ENCODE results near the gene IVD.
A peak's percentile ranks its signal among the peaks of the same experiment; 100 is the strongest.

Gene IVD

DNA sequence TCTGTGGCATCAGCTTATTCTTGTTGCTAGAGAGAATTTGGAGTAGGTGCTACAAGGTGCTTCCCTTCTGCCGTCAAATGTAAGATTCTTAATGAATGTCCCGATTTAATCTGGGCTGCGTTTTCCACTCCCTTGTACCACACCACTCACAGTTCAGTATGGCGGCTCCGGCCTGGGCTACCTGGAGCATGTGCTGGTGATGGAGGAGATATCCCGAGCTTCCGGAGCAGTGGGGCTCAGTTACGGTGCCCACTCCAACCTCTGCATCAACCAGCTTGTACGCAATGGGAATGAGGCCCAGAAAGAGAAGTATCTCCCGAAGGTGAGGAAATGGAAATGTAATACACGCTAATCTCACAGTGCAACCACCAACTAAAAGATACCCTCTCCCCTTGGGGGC lies 4.9 kb downstream of the IVD start:
- Mint-ChIP-seq H3K4me3 (no peak overlapping the region), H3K27me3 (no peaks in the 10 kb centered on the region), H3K9me3 (no peaks in the 10 kb centered on the region), H3K36me3 (ENCODE audit: insufficient read depth) (peaks cover 50% of the 10 kb centered on the region), H3K27ac (ENCODE audit: low read depth) (no peak overlapping the region), H3K4me1 (peaks cover 22% of the 10 kb centered on the region)
- ATAC-seq (replicated peaks; ENCODE audit: extremely low read depth, poor library complexity, severe bottlenecking) (no peak), DNase-seq (ENCODE audit: low spot score in 2 of 2) (no peak)

GRCh38 chr15:40412095-40412759 lies 6.6 kb downstream of the IVD start:
- no peaks in the 10 kb centered on the region for H3K9me3 Mint-ChIP-seq
- H3K4me1 Mint-ChIP-seq, result peaks cover 12% of the 10 kb centered on the region
- H3K4me3 Mint-ChIP-seq, result no peak overlapping the region
- H3K36me3 Mint-ChIP-seq (ENCODE audit: insufficient read depth), result peaks cover 53% of the 10 kb centered on the region
- DNase-seq (ENCODE audit: low spot score in 2 of 2) (no peak), ATAC-seq (replicated peaks; ENCODE audit: extremely low read depth, poor library complexity, severe bottlenecking) (no peak)
- H3K27me3 Mint-ChIP-seq, result no peaks in the 10 kb centered on the region
- H3K27ac Mint-ChIP-seq (ENCODE audit: low read depth), result no peak overlapping the region

GRCh38 chr15:40413036-40413435 lies 7.4 kb downstream of the IVD start:
- Mint-ChIP-seq H3K27ac (ENCODE audit: low read depth) (no peak overlapping the region), H3K4me3 (no peak overlapping the region), H3K9me3 (no peaks in the 10 kb centered on the region), H3K4me1 (peaks cover 4% of the 10 kb centered on the region), H3K27me3 (no peaks in the 10 kb centered on the region), H3K36me3 (ENCODE audit: insufficient read depth) (peaks cover 53% of the 10 kb centered on the region)
- DNase-seq (ENCODE audit: low spot score in 2 of 2) (no peak), ATAC-seq (replicated peaks; ENCODE audit: extremely low read depth, poor library complexity, severe bottlenecking) (no peak)

GRCh38 chr15:40414816-40415215 lies 9.2 kb downstream of the IVD start:
- Mint-ChIP-seq H3K9me3 (no peaks in the 10 kb centered on the region), H3K4me3 (no peak overlapping the region), H3K36me3 (ENCODE audit: insufficient read depth) (peaks cover 44% of the 10 kb centered on the region), H3K27ac (ENCODE audit: low read depth) (no peak overlapping the region), H3K4me1 (no peaks in the 10 kb centered on the region), H3K27me3 (no peaks in the 10 kb centered on the region)
- no peak for ATAC-seq (replicated peaks; ENCODE audit: extremely low read depth, poor library complexity, severe bottlenecking)
- no peak for DNase-seq (ENCODE audit: low spot score in 2 of 2)

GRCh38 chr15:40415226-40415625 lies 9.6 kb downstream of the IVD start:
- DNase-seq (ENCODE audit: low spot score in 2 of 2), result no peak
- H3K27ac Mint-ChIP-seq (ENCODE audit: low read depth), result no peak overlapping the region

DNA sequence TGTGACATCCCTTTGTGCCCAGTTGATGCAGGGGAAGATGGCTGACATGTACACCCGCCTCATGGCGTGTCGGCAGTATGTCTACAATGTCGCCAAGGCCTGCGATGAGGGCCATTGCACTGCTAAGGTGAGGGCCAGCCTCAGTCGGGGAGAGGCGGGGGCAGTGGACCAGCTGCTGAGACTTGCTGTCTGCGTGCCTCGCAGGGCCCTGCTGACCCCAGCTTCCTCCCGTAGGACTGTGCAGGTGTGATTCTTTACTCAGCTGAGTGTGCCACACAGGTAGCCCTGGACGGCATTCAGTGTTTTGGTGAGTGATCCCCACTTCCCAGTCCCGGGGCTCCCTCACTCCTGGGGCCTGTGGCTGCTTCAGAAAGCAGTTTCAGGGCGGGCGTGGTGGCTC lies 10.5 kb downstream of the IVD start:
- H3K9me3 Mint-ChIP-seq, result no peaks in the 10 kb centered on the region
- ATAC-seq (replicated peaks; ENCODE audit: extremely low read depth, poor library complexity, severe bottlenecking), result no peak
- H3K4me3 Mint-ChIP-seq, result no peak overlapping the region
- peaks cover 34% of the 10 kb centered on the region for H3K36me3 Mint-ChIP-seq (ENCODE audit: insufficient read depth)
- H3K27me3 Mint-ChIP-seq, result no peaks in the 10 kb centered on the region
- no peaks in the 10 kb centered on the region for H3K4me1 Mint-ChIP-seq
- no peak overlapping the region for H3K27ac Mint-ChIP-seq (ENCODE audit: low read depth)
- DNase-seq (ENCODE audit: low spot score in 2 of 2), result no peak

More at GRCh38 chr15:40415226-40415625, 9.6 kb downstream of the IVD start:
- no peak for ATAC-seq (replicated peaks; ENCODE audit: extremely low read depth, poor library complexity, severe bottlenecking)
- Mint-ChIP-seq H3K9me3 (no peaks in the 10 kb centered on the region), H3K4me1 (no peaks in the 10 kb centered on the region), H3K36me3 (ENCODE audit: insufficient read depth) (peaks cover 41% of the 10 kb centered on the region), H3K4me3 (no peak overlapping the region), H3K27me3 (no peaks in the 10 kb centered on the region)

- H3K4me1 Mint-ChIP-seq, result no peaks in the 10 kb centered on the region
- ATAC-seq (replicated peaks; ENCODE audit: extremely low read depth, poor library complexity, severe bottlenecking) (no peak), DNase-seq (ENCODE audit: low spot score in 2 of 2) (no peak)
- H3K27me3 Mint-ChIP-seq, result no peaks in the 10 kb centered on the region
- H3K9me3 Mint-ChIP-seq, result no peaks in the 10 kb centered on the region
- H3K36me3 Mint-ChIP-seq (ENCODE audit: insufficient read depth), result peaks cover 22% of the 10 kb centered on the region
- H3K4me3 Mint-ChIP-seq, result no peak overlapping the region
- no peak overlapping the region for H3K27ac Mint-ChIP-seq (ENCODE audit: low read depth)
Observed at GRCh38 chr15:40418126-40418525, 12.5 kb downstream of the IVD start.

DNA sequence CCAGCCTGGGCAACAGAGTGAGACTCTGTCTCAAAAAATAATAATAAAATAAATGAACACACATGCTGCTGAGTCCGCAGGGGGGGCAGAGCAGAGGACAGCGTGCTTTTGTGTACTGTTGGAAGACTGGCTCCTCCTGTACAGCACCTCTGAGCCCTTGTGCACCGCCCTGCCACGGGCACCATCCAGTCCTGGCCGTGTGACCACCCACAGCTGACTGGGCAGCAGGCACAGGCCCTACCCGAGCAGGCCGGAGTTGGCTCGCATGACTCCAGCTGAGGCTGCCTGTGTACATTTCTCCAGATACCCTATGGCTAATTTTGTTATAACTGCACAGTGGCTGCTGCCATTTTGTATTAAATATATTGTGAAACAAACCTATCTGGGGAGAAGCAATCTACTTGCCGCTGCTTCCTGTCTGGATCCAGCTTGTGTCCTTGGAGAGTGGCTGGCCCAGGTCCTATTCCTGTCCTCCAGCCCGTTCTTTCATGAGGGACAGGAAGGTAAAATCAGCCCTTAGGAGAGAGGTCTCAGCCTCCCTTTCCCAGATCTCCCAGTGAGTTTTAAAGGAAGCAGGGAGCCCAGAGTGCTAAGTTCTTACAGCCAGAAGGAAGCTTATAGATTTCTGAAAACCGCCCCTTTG lies 14.6 kb downstream of the IVD start:
- H3K4me1 Mint-ChIP-seq, result no peaks in the 10 kb centered on the region
- no peak overlapping the region for H3K4me3 Mint-ChIP-seq
- no peaks in the 10 kb centered on the region for H3K9me3 Mint-ChIP-seq
- no peaks in the 10 kb centered on the region for H3K27me3 Mint-ChIP-seq
- DNase-seq (ENCODE audit: low spot score in 2 of 2) (no peak), ATAC-seq (replicated peaks; ENCODE audit: extremely low read depth, poor library complexity, severe bottlenecking) (no peak)
- H3K36me3 Mint-ChIP-seq (ENCODE audit: insufficient read depth), result peaks cover 14% of the 10 kb centered on the region
- no peak overlapping the region for H3K27ac Mint-ChIP-seq (ENCODE audit: low read depth)

DNA sequence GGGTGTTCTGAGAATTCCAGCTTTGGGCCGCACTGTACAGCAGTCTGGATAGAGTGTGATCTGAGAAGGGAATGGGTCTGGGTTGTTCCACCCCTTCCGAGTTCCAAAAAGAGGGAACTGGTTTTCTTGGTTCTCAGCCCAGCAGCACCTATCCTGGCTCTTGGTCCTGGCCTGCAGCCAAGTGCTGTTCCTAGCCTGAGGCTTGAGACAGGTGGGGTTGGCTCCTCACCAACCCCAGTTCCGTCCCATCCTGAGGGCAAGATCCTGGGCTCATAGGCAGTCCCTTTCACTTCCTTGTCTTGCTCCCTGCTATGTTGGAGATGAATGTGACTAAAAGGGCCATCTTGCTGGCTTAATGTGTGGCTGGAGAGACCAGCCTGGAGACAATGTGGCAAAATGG lies 15.2 kb downstream of the IVD start:
- H3K27ac Mint-ChIP-seq (ENCODE audit: low read depth), result no peak overlapping the region
- no peaks in the 10 kb centered on the region for H3K27me3 Mint-ChIP-seq
- DNase-seq (ENCODE audit: low spot score in 2 of 2), result no peak
- no peak overlapping the region for H3K4me3 Mint-ChIP-seq
- no peaks in the 10 kb centered on the region for H3K9me3 Mint-ChIP-seq
- peaks cover 12% of the 10 kb centered on the region for H3K36me3 Mint-ChIP-seq (ENCODE audit: insufficient read depth)
- ATAC-seq (replicated peaks; ENCODE audit: extremely low read depth, poor library complexity, severe bottlenecking), result no peak
- H3K4me1 Mint-ChIP-seq, result no peaks in the 10 kb centered on the region

GRCh38 chr15:40421246-40422157 lies 15.9 kb downstream of the IVD start:
- peak; percentile 68 to 78 for DNase-seq (ENCODE audit: low spot score in 2 of 2)
- Mint-ChIP-seq H3K9me3 (no peaks in the 10 kb centered on the region), H3K27me3 (no peaks in the 10 kb centered on the region), H3K27ac (ENCODE audit: low read depth) (no peak overlapping the region), H3K4me3 (no peak overlapping the region), H3K36me3 (ENCODE audit: insufficient read depth) (peaks cover 12% of the 10 kb centered on the region), H3K4me1 (no peaks in the 10 kb centered on the region)
- ATAC-seq (replicated peaks; ENCODE audit: extremely low read depth, poor library complexity, severe bottlenecking), result peak; percentile 90

- DNase-seq (ENCODE audit: low spot score in 2 of 2) (no peak), ATAC-seq (replicated peaks; ENCODE audit: extremely low read depth, poor library complexity, severe bottlenecking) (no peak)
- Mint-ChIP-seq H3K27ac (ENCODE audit: low read depth) (no peak overlapping the region), H3K36me3 (ENCODE audit: insufficient read depth) (peaks cover 8% of the 10 kb centered on the region), H3K27me3 (no peaks in the 10 kb centered on the region), H3K9me3 (no peaks in the 10 kb centered on the region), H3K4me3 (no peak overlapping the region), H3K4me1 (no peaks in the 10 kb centered on the region)
Observed at GRCh38 chr15:40424483-40425115, 19.0 kb downstream of the IVD start.

DNA sequence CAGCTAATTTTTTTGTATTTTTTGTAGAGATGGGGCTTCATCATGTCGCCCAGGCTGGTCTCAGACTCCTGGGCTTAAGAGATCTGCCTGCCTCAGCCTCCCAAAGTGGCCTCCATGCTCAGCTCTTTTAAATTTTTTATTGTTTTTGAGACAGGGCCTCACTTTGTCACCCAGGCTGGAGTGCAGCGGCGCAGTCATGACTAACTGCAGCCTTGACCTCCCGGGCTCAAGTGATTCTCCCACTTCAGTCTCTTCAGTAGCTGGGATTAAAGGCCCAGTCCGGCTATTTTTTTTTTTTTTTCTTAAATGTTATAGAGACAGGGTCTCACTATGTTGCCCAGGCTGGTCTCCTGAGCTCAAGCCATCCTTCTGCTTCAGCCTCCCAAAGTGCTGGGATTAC lies 20.1 kb downstream of the IVD start:
- ATAC-seq (replicated peaks; ENCODE audit: extremely low read depth, poor library complexity, severe bottlenecking) (no peak), DNase-seq (ENCODE audit: low spot score in 2 of 2) (no peak)
- peaks cover 8% of the 10 kb centered on the region for H3K36me3 Mint-ChIP-seq (ENCODE audit: insufficient read depth)
- no peak overlapping the region for H3K4me3 Mint-ChIP-seq
- H3K4me1 Mint-ChIP-seq, result no peaks in the 10 kb centered on the region
- H3K27me3 Mint-ChIP-seq, result no peaks in the 10 kb centered on the region
- no peaks in the 10 kb centered on the region for H3K9me3 Mint-ChIP-seq
- H3K27ac Mint-ChIP-seq (ENCODE audit: low read depth), result no peak overlapping the region
